ENCODE measurements around the gene KHSRP. TPM values are rescaled to one million over a fixed set of nuclear protein-coding genes. Genes with fewer than 3 reads are reported as not detected.

KHSRP gene
- total RNA-seq, 4 donors from 2014 or later: 79.5 to 147 (median 119) TPM

- Histone ChIP-seq H3K4me3 (no peak overlapping the region), H3K27ac (peak overlapping the region in 2 of 4 donors; percentile 57 to 84), H3K36me3 (peaks cover 7 to 53% (median 42%) of the 10 kb centered on the region in 3 donors), H3K9me3 (no peaks in the 10 kb centered on the region), H3K4me1 (peaks cover 0 to 41% (median 11%) of the 10 kb centered on the region in 4 donors), H3K27me3 (no peaks in the 10 kb centered on the region)
- no peak for DNase-seq (ENCODE audit: low spot score in 2 of 2)
- 59 to 65% methylated on average over 42 of the region's 42 CpGs for WGBS, 2 donors
- TF ChIP-seq EP300 (IDR thresholded peaks at IDR 0.05) (no peak), POLR2A (IDR thresholded peaks at IDR 0.05) (no peak), CTCF (IDR thresholded peaks at IDR 0.05) (no peak)
Observed at GRCh38 chr19:6413721-6414643, 10.6 kb downstream of the KHSRP start.

DNA sequence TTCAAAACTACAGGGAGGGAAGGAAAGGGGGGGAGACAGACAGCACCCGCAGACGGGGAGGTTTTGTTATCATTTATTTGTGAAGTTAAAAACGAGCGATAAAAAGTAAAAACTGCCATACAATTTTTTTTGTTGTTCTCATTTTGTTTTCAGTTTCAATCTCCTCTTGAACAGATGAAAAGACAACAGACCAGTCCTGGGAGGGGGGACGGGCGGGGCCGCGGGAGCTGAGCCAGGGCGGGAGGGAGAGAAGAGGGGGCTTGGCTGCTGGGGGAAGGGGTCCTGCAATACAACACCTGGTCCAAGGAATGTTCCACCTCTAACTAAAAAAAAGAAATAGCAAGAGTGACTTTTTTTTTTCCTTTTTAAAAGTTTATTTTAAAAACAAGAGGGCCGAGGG lies 11.3 kb downstream of the KHSRP start:
- H3K27me3 ChIP-seq: no peaks in the 10 kb centered on the region
- no peaks in the 10 kb centered on the region for H3K9me3 ChIP-seq
- no peak overlapping the region for H3K4me3 ChIP-seq
- H3K4me1 ChIP-seq: peaks cover 0 to 34% (median 11%) of the 10 kb centered on the region in 4 donors
- H3K36me3 ChIP-seq: peaks cover 7 to 46% (median 37%) of the 10 kb centered on the region in 3 donors
- WGBS, 2 donors: 27 to 35% methylated on average over 10 of the region's 10 CpGs
- H3K27ac ChIP-seq: peak overlapping the region in 3 of 4 donors; percentile 46 to 84 (median 57)
- TF ChIP-seq EP300 (IDR thresholded peaks at IDR 0.05): no peak
- no peak for TF ChIP-seq CTCF (IDR thresholded peaks at IDR 0.05)
- no peak for TF ChIP-seq POLR2A (IDR thresholded peaks at IDR 0.05)
- no peak for DNase-seq (ENCODE audit: low spot score in 2 of 2)

GRCh38 chr19:6412447-6413091 lies 12.0 kb downstream of the KHSRP start:
- peaks cover 7 to 39% (median 30%) of the 10 kb centered on the region in 3 donors for H3K36me3 ChIP-seq
- WGBS, 2 donors: 39 to 40% methylated on average over 14 to 15 of the region's 15 CpGs
- H3K27me3 ChIP-seq: no peaks in the 10 kb centered on the region
- no peak overlapping the region for H3K4me3 ChIP-seq
- no peaks in the 10 kb centered on the region for H3K9me3 ChIP-seq
- TF ChIP-seq EP300 (IDR thresholded peaks at IDR 0.05) (no peak), CTCF (IDR thresholded peaks at IDR 0.05) (peak; percentile 32 to 51 (median 35))
- H3K27ac ChIP-seq: peak overlapping the region in 3 of 4 donors; percentile 46 to 84 (median 57)
- no peak for DNase-seq (ENCODE audit: low spot score in 2 of 2)
- H3K4me1 ChIP-seq: peaks cover 0 to 27% (median 11%) of the 10 kb centered on the region in 4 donors

DNA sequence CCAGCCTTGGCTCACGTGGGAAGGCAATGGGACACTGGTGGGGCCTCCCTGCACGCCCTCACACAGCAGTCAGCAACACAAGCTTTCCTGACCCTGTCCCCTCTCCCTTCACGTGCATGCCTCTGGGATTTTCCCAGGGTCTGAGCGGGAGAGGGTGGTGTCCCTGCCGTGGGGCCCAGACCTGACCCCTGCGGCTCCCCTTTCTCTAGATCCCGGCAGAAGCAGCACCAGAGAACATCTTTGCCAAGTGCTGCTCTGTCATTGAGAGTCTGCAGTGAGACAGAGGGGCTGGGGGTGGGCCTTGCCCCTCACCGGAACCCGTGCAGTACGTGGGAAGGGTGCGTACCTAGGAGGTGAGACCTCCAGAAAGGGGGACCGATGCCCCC lies 12.6 kb downstream of the KHSRP start:
- H3K4me3 ChIP-seq: no peak overlapping the region
- peak overlapping the region in 1 of 4 donors; percentile 57 for H3K27ac ChIP-seq

More for the DNA sequence above, 12.6 kb downstream of the KHSRP start:
- H3K4me1 ChIP-seq: peaks cover 0 to 26% (median 11%) of the 10 kb centered on the region in 4 donors
- no peaks in the 10 kb centered on the region for H3K9me3 ChIP-seq
- no peak for TF ChIP-seq CTCF (IDR thresholded peaks at IDR 0.05)
- TF ChIP-seq EP300 (IDR thresholded peaks at IDR 0.05): no peak
- no peak for TF ChIP-seq POLR2A (IDR thresholded peaks at IDR 0.05)
- peaks cover 7 to 34% (median 25%) of the 10 kb centered on the region in 3 donors for H3K36me3 ChIP-seq
- H3K27me3 ChIP-seq: no peaks in the 10 kb centered on the region
- 65 to 71% methylated on average over 12 of the region's 12 CpGs for WGBS, 2 donors
- no peak for DNase-seq (ENCODE audit: low spot score in 2 of 2)

All from tibial nerve (tissue), 4 donors.